Measurements from ENCODE around the gene STK39.
"Not testable (repeated sequence)": the region's sequence is repeated elsewhere in the genome, so short reads cannot be mapped to it uniquely, and the experiment has no call there.

Gene STK39

GRCh38 chr2:168089200-168089599 lies 158.2 kb downstream of the STK39 start:
- no peak overlapping the region for H3K27ac ChIP-seq (ENCODE audit: low read length)
- H3K4me1 ChIP-seq (ENCODE audit: control insufficient read depth, insufficient read depth, low read length) = no peaks in the 10 kb centered on the region; the same call in 1 of the 2 replicates
- DNase-seq (ENCODE audit: low read depth, low spot score) = no peak
- no CpG with 5 or more reads among the region's 1 CpG for WGBS (ENCODE audit: insufficient coverage, insufficient read length)
- no peaks in the 10 kb centered on the region for H3K27me3 ChIP-seq (ENCODE audit: control insufficient read depth, insufficient read depth, low read length)
- no peaks in the 10 kb centered on the region for H3K9me3 ChIP-seq (ENCODE audit: control insufficient read depth, insufficient read depth, low read length)
- no peaks in the 10 kb centered on the region for H3K36me3 ChIP-seq (ENCODE audit: control insufficient read depth, insufficient read depth, low read length)
- H3K4me3 ChIP-seq (ENCODE audit: low read length) = no peak overlapping the region

DNA sequence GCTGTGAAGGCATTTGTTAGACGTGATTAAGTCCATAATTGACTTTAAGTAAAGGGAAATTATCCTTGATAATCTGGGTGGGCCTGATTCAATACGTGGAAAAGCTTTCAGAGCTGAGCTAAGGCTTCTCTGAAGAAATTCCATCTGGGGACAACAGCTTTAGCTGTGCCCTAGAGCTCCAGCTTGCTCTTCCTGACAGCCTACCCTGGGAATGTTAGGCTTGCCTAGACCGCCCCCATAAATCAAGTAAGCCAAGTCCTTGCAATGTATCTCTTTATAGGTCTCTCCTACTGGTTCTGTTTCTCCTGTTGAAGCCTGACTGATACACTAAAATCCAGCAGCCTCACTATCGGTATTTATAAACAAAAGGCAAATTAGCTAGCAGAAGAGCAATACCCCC lies 160.0 kb downstream of the STK39 start:
- H3K27ac ChIP-seq (ENCODE audit: low read length) = no peak overlapping the region
- no peak for DNase-seq (ENCODE audit: low read depth, low spot score)
- H3K4me1 ChIP-seq (ENCODE audit: control insufficient read depth, insufficient read depth, low read length) = no peaks in the 10 kb centered on the region; the same call in 1 of the 2 replicates
- H3K4me3 ChIP-seq (ENCODE audit: low read length) = no peak overlapping the region
- no peaks in the 10 kb centered on the region for H3K36me3 ChIP-seq (ENCODE audit: control insufficient read depth, insufficient read depth, low read length)
- no CpG with 5 or more reads among the region's 4 CpGs for WGBS (ENCODE audit: insufficient coverage, insufficient read length)
- H3K27me3 ChIP-seq (ENCODE audit: control insufficient read depth, insufficient read depth, low read length) = no peaks in the 10 kb centered on the region
- no peaks in the 10 kb centered on the region for H3K9me3 ChIP-seq (ENCODE audit: control insufficient read depth, insufficient read depth, low read length)

GRCh38 chr2:168086851-168087250 lies 160.5 kb downstream of the STK39 start:
- no CpG with 5 or more reads among the region's 5 CpGs for WGBS (ENCODE audit: insufficient coverage, insufficient read length)
- no peak for DNase-seq (ENCODE audit: low read depth, low spot score)
- H3K9me3 ChIP-seq (ENCODE audit: control insufficient read depth, insufficient read depth, low read length) = no peaks in the 10 kb centered on the region

DNA sequence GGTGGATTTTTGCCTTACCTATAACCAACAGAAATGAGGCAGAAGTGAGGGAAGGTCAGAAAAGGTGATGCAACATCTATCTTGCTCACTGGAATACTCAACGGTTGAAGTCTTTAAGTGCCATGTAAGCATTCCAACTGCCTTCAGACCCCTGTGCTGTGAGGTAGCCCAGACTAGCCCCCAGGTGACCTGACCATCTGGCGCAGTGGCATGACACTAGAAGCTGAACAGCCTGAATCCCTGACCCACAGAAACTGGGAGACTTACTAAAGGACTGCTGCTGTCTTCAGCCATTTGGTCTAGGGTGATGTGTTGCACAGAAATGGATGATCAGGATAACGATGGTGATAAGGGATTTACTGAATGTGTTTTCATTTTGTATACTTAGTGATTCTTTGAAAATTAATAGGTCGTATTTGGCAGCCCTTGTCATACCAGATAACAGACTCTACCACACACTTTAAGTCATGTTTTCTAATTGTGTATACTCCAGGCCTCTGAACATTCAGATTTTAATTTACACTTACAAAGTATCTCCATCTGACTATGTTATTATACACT lies 161.5 kb downstream of the STK39 start:
- Histone ChIP-seq H3K27me3 (ENCODE audit: control insufficient read depth, insufficient read depth, low read length) (no peaks in the 10 kb centered on the region), H3K4me3 (ENCODE audit: low read length) (no peak overlapping the region), H3K27ac (ENCODE audit: low read length) (no peak overlapping the region), H3K36me3 (ENCODE audit: control insufficient read depth, insufficient read depth, low read length) (no peaks in the 10 kb centered on the region), H3K9me3 (ENCODE audit: control insufficient read depth, insufficient read depth, low read length) (no peaks in the 10 kb centered on the region), H3K4me1 (ENCODE audit: control insufficient read depth, insufficient read depth, low read length) (no peaks in the 10 kb centered on the region; the same call in 1 of the 2 replicates)
- no CpG with 5 or more reads among the region's 4 CpGs for WGBS (ENCODE audit: insufficient coverage, insufficient read length)
- DNase-seq (ENCODE audit: low read depth, low spot score) = no peak

More at GRCh38 chr2:168086851-168087250, 160.5 kb downstream of the STK39 start:
- H3K36me3 ChIP-seq (ENCODE audit: control insufficient read depth, insufficient read depth, low read length) = no peaks in the 10 kb centered on the region
- no peaks in the 10 kb centered on the region; the same call in 1 of the 2 replicates for H3K4me1 ChIP-seq (ENCODE audit: control insufficient read depth, insufficient read depth, low read length)
- no peaks in the 10 kb centered on the region for H3K27me3 ChIP-seq (ENCODE audit: control insufficient read depth, insufficient read depth, low read length)
- no peak overlapping the region for H3K27ac ChIP-seq (ENCODE audit: low read length)
- H3K4me3 ChIP-seq (ENCODE audit: low read length) = no peak overlapping the region

DNA sequence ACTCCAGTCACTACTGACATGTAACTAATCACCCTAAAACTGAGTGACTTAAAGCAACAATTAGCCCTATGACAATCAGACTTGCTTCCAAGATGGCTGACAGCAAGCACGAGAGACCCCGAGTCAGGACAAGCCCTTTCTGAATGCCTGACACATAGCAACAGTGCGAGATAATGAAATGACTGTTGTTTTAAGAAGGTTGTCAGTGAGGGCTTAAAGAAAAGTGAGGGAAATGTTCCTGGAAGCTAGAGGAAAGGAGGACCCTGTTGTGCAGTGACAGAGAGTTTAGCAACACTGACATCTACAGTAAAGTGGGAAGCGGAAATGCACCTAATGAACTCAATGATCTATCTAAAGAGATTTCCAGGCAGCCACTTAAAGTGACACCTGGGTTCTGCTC lies 163.1 kb downstream of the STK39 start:
- Histone ChIP-seq H3K4me1 (ENCODE audit: control insufficient read depth, insufficient read depth, low read length) (no peaks in the 10 kb centered on the region; the same call in 1 of the 2 replicates), H3K4me3 (ENCODE audit: low read length) (no peak overlapping the region), H3K36me3 (ENCODE audit: control insufficient read depth, insufficient read depth, low read length) (no peaks in the 10 kb centered on the region), H3K27me3 (ENCODE audit: control insufficient read depth, insufficient read depth, low read length) (no peaks in the 10 kb centered on the region), H3K9me3 (ENCODE audit: control insufficient read depth, insufficient read depth, low read length) (no peaks in the 10 kb centered on the region), H3K27ac (ENCODE audit: low read length) (no peak overlapping the region)
- WGBS (ENCODE audit: insufficient coverage, insufficient read length) = no CpG with 5 or more reads among the region's 4 CpGs
- DNase-seq (ENCODE audit: low read depth, low spot score) = no peak

GRCh38 chr2:168081452-168081851 lies 165.9 kb downstream of the STK39 start:
- no CpG with 5 or more reads among the region's 3 CpGs for WGBS (ENCODE audit: insufficient coverage, insufficient read length)
- not testable (repeated sequence) for H3K36me3 ChIP-seq (ENCODE audit: control insufficient read depth, insufficient read depth, low read length); H3K4me3 ChIP-seq (ENCODE audit: low read length); H3K9me3 ChIP-seq (ENCODE audit: control insufficient read depth, insufficient read depth, low read length); DNase-seq (ENCODE audit: low read depth, low spot score); H3K27ac ChIP-seq (ENCODE audit: low read length); H3K27me3 ChIP-seq (ENCODE audit: control insufficient read depth, insufficient read depth, low read length); H3K4me1 ChIP-seq (ENCODE audit: control insufficient read depth, insufficient read depth, low read length)

DNA sequence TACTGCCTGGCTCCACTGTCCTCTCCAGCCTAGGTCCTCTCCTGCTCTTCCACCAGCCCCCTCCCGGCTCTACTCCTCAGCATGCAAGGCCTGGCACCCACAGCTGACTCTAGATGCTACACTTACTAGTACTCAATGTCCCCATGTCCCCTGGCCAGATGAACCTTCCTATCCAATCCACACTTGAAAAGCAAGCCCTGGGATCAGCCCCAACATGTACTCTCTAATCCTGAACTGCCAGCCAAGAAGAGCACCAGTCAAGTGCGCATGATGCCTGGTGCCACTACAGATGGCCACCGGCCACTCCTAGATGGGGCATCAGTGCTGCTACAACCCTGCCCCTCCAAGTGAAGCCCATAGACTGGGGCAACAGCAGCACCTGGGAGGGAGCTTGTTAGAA lies 168.2 kb downstream of the STK39 start:
- H3K4me3 ChIP-seq (ENCODE audit: low read length) = no peak overlapping the region
- no CpG with 5 or more reads among the region's 3 CpGs for WGBS (ENCODE audit: insufficient coverage, insufficient read length)
- no peaks in the 10 kb centered on the region for H3K4me1 ChIP-seq (ENCODE audit: control insufficient read depth, insufficient read depth, low read length)
- no peak for DNase-seq (ENCODE audit: low read depth, low spot score)
- H3K9me3 ChIP-seq (ENCODE audit: control insufficient read depth, insufficient read depth, low read length) = no peaks in the 10 kb centered on the region
- H3K36me3 ChIP-seq (ENCODE audit: control insufficient read depth, insufficient read depth, low read length) = no peaks in the 10 kb centered on the region
- no peaks in the 10 kb centered on the region for H3K27me3 ChIP-seq (ENCODE audit: control insufficient read depth, insufficient read depth, low read length)
- no peak overlapping the region for H3K27ac ChIP-seq (ENCODE audit: low read length)

GRCh38 chr2:168076731-168077130 lies 170.7 kb downstream of the STK39 start:
- no CpG with 5 or more reads among the region's 3 CpGs for WGBS (ENCODE audit: insufficient coverage, insufficient read length)
- H3K4me3 ChIP-seq (ENCODE audit: low read length) = no peak overlapping the region
- H3K36me3 ChIP-seq (ENCODE audit: control insufficient read depth, insufficient read depth, low read length) = no peaks in the 10 kb centered on the region
- no peaks in the 10 kb centered on the region for H3K27me3 ChIP-seq (ENCODE audit: control insufficient read depth, insufficient read depth, low read length)
- no peak for DNase-seq (ENCODE audit: low read depth, low spot score)
- no peaks in the 10 kb centered on the region for H3K4me1 ChIP-seq (ENCODE audit: control insufficient read depth, insufficient read depth, low read length)
- no peaks in the 10 kb centered on the region for H3K9me3 ChIP-seq (ENCODE audit: control insufficient read depth, insufficient read depth, low read length)
- no peak overlapping the region for H3K27ac ChIP-seq (ENCODE audit: low read length)

GRCh38 chr2:168075446-168075845 lies 171.9 kb downstream of the STK39 start:
- H3K27ac ChIP-seq (ENCODE audit: low read length) = no peak overlapping the region
- no peak for DNase-seq (ENCODE audit: low read depth, low spot score)
- H3K4me1 ChIP-seq (ENCODE audit: control insufficient read depth, insufficient read depth, low read length) = no peaks in the 10 kb centered on the region
- no peaks in the 10 kb centered on the region for H3K36me3 ChIP-seq (ENCODE audit: control insufficient read depth, insufficient read depth, low read length)
- no peaks in the 10 kb centered on the region for H3K27me3 ChIP-seq (ENCODE audit: control insufficient read depth, insufficient read depth, low read length)
- H3K9me3 ChIP-seq (ENCODE audit: control insufficient read depth, insufficient read depth, low read length) = no peaks in the 10 kb centered on the region
- WGBS (ENCODE audit: insufficient coverage, insufficient read length) = no CpG with 5 or more reads among the region's 2 CpGs
- H3K4me3 ChIP-seq (ENCODE audit: low read length) = no peak overlapping the region

GRCh38 chr2:168072626-168073303 lies 174.6 kb downstream of the STK39 start:
- no peak for DNase-seq (ENCODE audit: low read depth, low spot score)
- Histone ChIP-seq H3K4me1 (ENCODE audit: control insufficient read depth, insufficient read depth, low read length) (no peaks in the 10 kb centered on the region), H3K27ac (ENCODE audit: low read length) (no peak overlapping the region), H3K27me3 (ENCODE audit: control insufficient read depth, insufficient read depth, low read length) (no peaks in the 10 kb centered on the region), H3K4me3 (ENCODE audit: low read length) (no peak overlapping the region), H3K36me3 (ENCODE audit: control insufficient read depth, insufficient read depth, low read length) (no peaks in the 10 kb centered on the region), H3K9me3 (ENCODE audit: control insufficient read depth, insufficient read depth, low read length) (no peaks in the 10 kb centered on the region)
- no CpG with 5 or more reads among the region's 1 CpG for WGBS (ENCODE audit: insufficient coverage, insufficient read length)
